ENCODE results near the gene HEYL. TPM values are rescaled to one million over a fixed set of nuclear protein-coding genes. Genes with fewer than 3 reads are reported as not detected.

The HEYL gene
- polyA plus RNA-seq, 1 of the 3 experiments (the other 2 are of a cell fraction): not detected

DNA sequence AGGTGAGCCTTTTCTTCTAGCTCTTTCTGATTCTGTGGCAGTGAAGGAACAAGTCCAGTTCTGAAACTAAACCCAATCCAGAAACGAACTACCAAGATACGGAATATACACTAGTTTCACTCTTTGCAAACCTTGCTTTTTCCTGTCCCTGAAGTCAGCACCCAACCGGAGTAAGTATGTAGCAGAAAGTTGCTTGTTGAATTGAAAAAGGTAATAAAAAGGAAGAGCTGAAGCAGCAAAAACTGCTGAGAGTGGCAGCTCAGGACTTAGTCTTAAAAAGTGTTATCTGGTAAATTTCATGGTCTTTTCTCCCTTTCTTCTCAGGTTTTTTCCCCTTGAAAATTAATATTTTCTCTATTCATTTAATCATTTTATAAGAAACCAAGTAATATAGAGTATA, 41.9 kb upstream of the HEYL start:
- no peaks in the 10 kb centered on the region for H3K79me2 ChIP-seq (ENCODE audit: insufficient read depth)
- H3K4me2 ChIP-seq: no peak overlapping the region
- H3K9me3 ChIP-seq: no peaks in the 10 kb centered on the region
- POLR2A ChIA-PET: interaction anchor here (1.1 to 1.3 kb wide), 2 partner anchors 10 kb away, joined by 3 to 6 read pairs; partner anchors contain the start of gene HPCAL4
- no peaks in the 10 kb centered on the region; a peak in 1 of 4 replicates for H3K4me1 ChIP-seq (ENCODE audit: control insufficient read depth in 1 of 2, insufficient read depth in 2 of 2, low read depth in 1 of 2, low read length in 1 of 2)
- peaks cover 11% of the 10 kb centered on the region; the same call in 1 of the 2 replicates for H3K27me3 ChIP-seq (ENCODE audit: insufficient read depth)
- 59% methylated on average over 3 of the region's 3 CpGs for WGBS (ENCODE audit: low lambda C conversion rate)
- H3K9ac ChIP-seq: no peak overlapping the region
- no peak overlapping the region for H2AFZ ChIP-seq (ENCODE audit: low read depth)
- no peaks in the 10 kb centered on the region for H4K20me1 ChIP-seq (ENCODE audit: insufficient read depth)
- H3K27ac ChIP-seq (ENCODE audit: low read depth in 2 of 2, low read length in 1 of 2): no peak overlapping the region
- no peaks in the 10 kb centered on the region for H3F3A ChIP-seq (replicated peaks; ENCODE audit: insufficient read depth)
- CTCF ChIA-PET: interaction anchor here (1.2 to 2.4 kb wide), 5 partner anchors 9 to 75 kb away, joined by 4 to 16 read pairs (median 6); partner anchors contain the start of gene NT5C1A
- no peaks in the 10 kb centered on the region for H3K36me3 ChIP-seq (replicated peaks in 1 of 2; ENCODE audit: control insufficient read depth in 1 of 2, insufficient read depth in 2 of 2, low read length in 1 of 2)
- no peak for TF ChIP-seq GABPA (IDR thresholded peaks at IDR 0.05; ENCODE audit: low read depth)
- no peak for TF ChIP-seq RAD21 (IDR thresholded peaks at IDR 0.05; ENCODE audit: low read length)
- no peak for TF ChIP-seq EP300 (IDR thresholded peaks at IDR 0.05; ENCODE audit: borderline replicate concordance in 1 of 2, low read depth in 1 of 2, low read length in 1 of 2)
- TF ChIP-seq FOSL2 (IDR thresholded peaks at IDR 0.05; ENCODE audit: borderline replicate concordance, low read depth): no peak
- TF ChIP-seq MEF2A (IDR thresholded peaks at IDR 0.05; ENCODE audit: borderline replicate concordance, low read depth): no peak
- TF ChIP-seq SMC3 (IDR thresholded peaks at IDR 0.05; ENCODE audit: low read depth, low read length): no peak
- TF ChIP-seq, protein P1, sequence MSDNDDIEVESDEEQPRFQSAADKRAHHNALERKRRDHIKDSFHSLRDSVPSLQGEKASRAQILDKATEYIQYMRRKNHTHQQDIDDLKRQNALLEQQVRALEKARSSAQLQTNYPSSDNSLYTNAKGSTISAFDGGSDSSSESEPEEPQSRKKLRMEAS (IDR thresholded peaks at IDR 0.05; ENCODE audit: low read depth): no peak
- DNase-seq: no peak
- no peaks in the 10 kb centered on the region for H3K9me2 ChIP-seq
- no peak overlapping the region for H3K4me3 ChIP-seq (ENCODE audit: low read depth in 2 of 2, low read length in 1 of 2)

DNA sequence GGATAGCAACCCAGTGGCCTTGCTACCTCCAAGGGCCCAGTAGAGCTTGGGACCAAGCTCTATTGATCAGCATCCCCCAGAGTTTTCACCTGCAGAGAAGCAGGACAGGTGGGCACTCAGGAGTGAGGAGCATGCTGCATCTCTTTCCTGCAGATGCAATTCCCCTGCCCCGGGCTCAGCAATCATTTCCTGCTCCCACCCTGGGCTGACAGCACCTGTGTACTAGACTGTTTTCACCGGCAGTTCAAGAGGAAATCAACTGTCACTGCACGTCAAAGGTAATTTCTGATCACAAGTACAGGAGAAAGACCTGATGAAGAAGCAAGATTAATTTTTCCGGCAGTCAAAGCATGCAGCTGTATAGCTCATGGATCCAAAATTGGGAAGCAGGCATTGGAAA, 41.3 kb upstream of the HEYL start:
- Histone ChIP-seq H3K4me3 (ENCODE audit: low read depth in 2 of 2, low read length in 1 of 2) (no peak overlapping the region), H3K9ac (no peak overlapping the region), H3K4me1 (ENCODE audit: control insufficient read depth in 1 of 2, insufficient read depth in 2 of 2, low read depth in 1 of 2, low read length in 1 of 2) (no peaks in the 10 kb centered on the region; a peak in 1 of 4 replicates), H3K27ac (ENCODE audit: low read depth in 2 of 2, low read length in 1 of 2) (no peak overlapping the region), H4K20me1 (ENCODE audit: insufficient read depth) (no peaks in the 10 kb centered on the region), H3K36me3 (replicated peaks in 1 of 2; ENCODE audit: control insufficient read depth in 1 of 2, insufficient read depth in 2 of 2, low read length in 1 of 2) (no peaks in the 10 kb centered on the region), H2AFZ (ENCODE audit: low read depth) (no peak overlapping the region), H3F3A (replicated peaks; ENCODE audit: insufficient read depth) (no peaks in the 10 kb centered on the region), H3K9me3 (no peaks in the 10 kb centered on the region), H3K79me2 (ENCODE audit: insufficient read depth) (no peaks in the 10 kb centered on the region), H3K4me2 (no peak overlapping the region), H3K27me3 (ENCODE audit: insufficient read depth) (peaks cover 11% of the 10 kb centered on the region; the same call in 1 of the 2 replicates), H3K9me2 (no peaks in the 10 kb centered on the region)
- WGBS (ENCODE audit: low lambda C conversion rate): 71% methylated on average over 3 of the region's 4 CpGs
- ChIA-PET POLR2A (interaction anchor here (1.5 kb wide), 1 partner anchor 9 kb away, joined by 3 read pairs; no protein-coding TSS in a partner anchor), CTCF (interaction anchor here (1.2 to 2.4 kb wide), 5 partner anchors 8 to 75 kb away, joined by 4 to 16 read pairs (median 6); partner anchors contain the start of gene NT5C1A)
- DNase-seq: no peak
- TF ChIP-seq TAF1 (IDR thresholded peaks at IDR 0.05; ENCODE audit: borderline replicate concordance, low read depth, low read length): no peak
- TF ChIP-seq, protein P1 (IDR thresholded peaks at IDR 0.05; ENCODE audit: low read depth): no peak
- no peak for TF ChIP-seq MEF2A (IDR thresholded peaks at IDR 0.05; ENCODE audit: borderline replicate concordance, low read depth)
- TF ChIP-seq GATA2 (CRISPR knock-in tag; IDR thresholded peaks at IDR 0.05): no peak
- TF ChIP-seq TEAD4 (IDR thresholded peaks at IDR 0.05; ENCODE audit: borderline replicate concordance, insufficient read depth): no peak
- TF ChIP-seq TCF12 (IDR thresholded peaks at IDR 0.05): no peak
- TF ChIP-seq FOSL2 (IDR thresholded peaks at IDR 0.05; ENCODE audit: borderline replicate concordance, low read depth): no peak
- TF ChIP-seq RAD21 (IDR thresholded peaks at IDR 0.05; ENCODE audit: low read length): no peak
- no peak for TF ChIP-seq SMC3 (IDR thresholded peaks at IDR 0.05; ENCODE audit: low read depth, low read length)
- no peak for TF ChIP-seq NFIC (IDR thresholded peaks at IDR 0.05; ENCODE audit: borderline replicate concordance)
- TF ChIP-seq CHD2 (IDR thresholded peaks at IDR 0.05; ENCODE audit: low read length, partially characterized antibody): no peak
- TF ChIP-seq, protein P2, sequence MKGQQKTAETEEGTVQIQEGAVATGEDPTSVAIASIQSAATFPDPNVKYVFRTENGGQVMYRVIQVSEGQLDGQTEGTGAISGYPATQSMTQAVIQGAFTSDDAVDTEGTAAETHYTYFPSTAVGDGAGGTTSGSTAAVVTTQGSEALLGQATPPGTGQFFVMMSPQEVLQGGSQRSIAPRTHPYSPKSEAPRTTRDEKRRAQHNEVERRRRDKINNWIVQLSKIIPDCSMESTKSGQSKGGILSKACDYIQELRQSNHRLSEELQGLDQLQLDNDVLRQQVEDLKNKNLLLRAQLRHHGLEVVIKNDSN (IDR thresholded peaks at IDR 0.05; ENCODE audit: borderline replicate concordance, low read depth): no peak
- TF ChIP-seq RFX5 (IDR thresholded peaks at IDR 0.05; ENCODE audit: low read length): no peak
- TF ChIP-seq FOXJ3 (CRISPR knock-in tag; IDR thresholded peaks at IDR 0.05): no peak

Measured in SK-N-SH (cell line).